HG02840 (cell line): ENCODE data around the gene ATOH8.

Source experiments
- ATAC-seq: cut with Tn5 transposase; IDR thresholded peaks from one replicate; pipeline ENCODE4 v1.9.1; 2021; ENCODE audit warnings: mild to moderate bottlenecking, moderate library complexity, moderate number of reproducible peaks; ENCODE audit not compliant: unreplicated experiment, low FRiP score

ATOH8 gene

GRCh38 chr2:85750587-85751575 lies 2.9 kb upstream of the ATOH8 start:
- no peak for ATAC-seq

- ATAC-seq: no peak
Observed at GRCh38 chr2:85751627-85752026, 2.2 kb upstream of the ATOH8 start.

GRCh38 chr2:85753035-85753524 lies 711 bp upstream of the ATOH8 start:
- no peak for ATAC-seq

DNA sequence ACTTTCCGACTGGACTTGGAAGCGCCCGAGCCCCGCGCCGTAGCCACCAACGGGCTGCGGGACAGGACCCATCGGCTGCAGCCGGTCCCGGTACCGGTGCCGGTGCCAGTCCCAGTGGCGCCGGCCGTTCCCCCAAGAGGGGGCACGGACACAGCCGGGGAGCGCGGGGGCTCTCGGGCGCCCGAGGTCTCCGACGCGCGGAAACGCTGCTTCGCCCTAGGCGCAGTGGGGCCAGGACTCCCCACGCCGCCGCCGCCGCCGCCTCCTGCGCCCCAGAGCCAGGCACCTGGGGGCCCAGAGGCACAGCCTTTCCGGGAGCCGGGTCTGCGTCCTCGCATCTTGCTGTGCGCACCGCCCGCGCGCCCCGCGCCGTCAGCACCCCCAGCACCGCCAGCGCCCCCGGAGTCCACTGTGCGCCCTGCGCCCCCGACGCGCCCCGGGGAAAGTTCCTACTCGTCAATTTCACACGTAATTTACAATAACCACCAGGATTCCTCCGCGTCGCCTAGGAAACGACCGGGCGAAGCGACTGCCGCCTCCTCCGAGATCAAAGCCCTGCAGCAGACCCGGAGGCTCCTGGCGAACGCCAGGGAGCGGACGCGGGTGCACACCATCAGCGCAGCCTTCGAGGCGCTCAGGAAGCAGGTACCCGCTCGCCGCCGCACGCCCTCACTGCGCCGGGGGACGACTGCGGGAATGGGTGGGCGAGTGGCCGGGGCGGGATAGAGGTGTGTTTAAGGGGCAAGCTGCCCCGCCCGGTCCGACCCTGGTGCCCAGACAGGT lies 713 bp downstream of the ATOH8 start:
- no peak for ATAC-seq

DNA sequence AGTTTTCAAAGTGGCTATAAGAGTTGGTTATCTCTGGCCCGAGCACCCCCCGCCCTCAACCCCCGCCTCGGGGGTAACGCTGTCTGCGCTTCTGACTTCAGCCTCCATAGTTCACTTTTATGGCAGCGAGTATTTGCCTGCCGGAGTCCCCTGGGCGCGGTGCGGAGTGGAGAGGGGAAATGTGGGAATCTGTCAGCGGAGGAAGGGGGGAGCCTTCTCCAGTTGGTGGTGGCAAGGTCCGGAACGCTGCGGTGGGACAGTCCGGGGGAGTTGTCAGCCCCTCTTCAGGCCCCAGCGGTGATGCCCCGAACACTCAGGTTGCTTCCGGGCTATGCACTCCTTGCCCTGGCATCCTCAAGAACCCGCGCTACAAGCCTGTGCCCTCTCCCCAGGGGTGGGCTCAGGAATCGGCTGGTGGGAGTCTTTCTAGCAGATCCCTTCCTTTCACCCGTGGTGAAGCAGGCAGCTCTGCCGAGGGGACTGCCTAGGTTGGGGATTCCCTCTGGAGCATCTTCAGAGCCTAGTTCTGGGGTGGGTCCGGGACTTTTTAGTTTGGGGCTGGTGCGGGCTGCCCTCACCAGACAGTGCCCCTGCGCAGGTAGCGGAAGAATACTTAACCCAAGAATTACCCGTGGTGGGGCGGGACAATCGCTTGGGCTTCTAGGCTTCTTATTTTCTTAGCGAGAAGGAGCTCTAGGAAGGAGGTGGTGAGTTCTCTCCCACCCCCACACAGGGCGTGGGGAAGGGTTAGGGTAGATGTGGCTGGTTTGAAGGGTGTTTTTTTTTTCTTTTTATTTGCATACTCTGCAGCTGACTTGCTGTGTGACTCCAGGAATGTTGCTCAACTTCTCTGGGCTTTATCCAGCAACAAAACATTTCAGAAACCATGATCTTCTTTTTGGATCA lies 1.6 kb downstream of the ATOH8 start:
- no peak for ATAC-seq

- ATAC-seq: no peak
Observed at GRCh38 chr2:85756195-85756594, 2.4 kb downstream of the ATOH8 start.

GRCh38 chr2:85756822-85757435 lies 3.1 kb downstream of the ATOH8 start:
- ATAC-seq: no peak

DNA sequence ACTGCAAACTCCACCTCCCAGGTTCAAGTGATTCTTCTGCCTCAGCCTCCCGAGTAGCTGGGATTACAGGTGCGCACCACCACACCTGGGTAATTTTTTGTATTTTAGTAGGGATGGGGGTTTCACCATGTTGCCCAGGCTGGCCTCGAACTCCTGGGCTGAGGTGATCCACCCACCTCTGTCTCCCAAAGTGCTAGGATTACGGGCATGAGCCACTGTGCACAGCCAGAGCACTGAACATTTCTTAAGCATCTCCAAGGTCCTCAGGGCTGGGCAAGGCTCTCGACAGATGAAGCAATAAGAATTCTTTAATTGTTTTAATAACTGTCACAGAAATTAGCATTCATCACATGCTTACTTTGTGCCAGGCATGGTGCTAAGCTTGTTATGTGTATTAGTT lies 4.1 kb downstream of the ATOH8 start:
- ATAC-seq: no peak

DNA sequence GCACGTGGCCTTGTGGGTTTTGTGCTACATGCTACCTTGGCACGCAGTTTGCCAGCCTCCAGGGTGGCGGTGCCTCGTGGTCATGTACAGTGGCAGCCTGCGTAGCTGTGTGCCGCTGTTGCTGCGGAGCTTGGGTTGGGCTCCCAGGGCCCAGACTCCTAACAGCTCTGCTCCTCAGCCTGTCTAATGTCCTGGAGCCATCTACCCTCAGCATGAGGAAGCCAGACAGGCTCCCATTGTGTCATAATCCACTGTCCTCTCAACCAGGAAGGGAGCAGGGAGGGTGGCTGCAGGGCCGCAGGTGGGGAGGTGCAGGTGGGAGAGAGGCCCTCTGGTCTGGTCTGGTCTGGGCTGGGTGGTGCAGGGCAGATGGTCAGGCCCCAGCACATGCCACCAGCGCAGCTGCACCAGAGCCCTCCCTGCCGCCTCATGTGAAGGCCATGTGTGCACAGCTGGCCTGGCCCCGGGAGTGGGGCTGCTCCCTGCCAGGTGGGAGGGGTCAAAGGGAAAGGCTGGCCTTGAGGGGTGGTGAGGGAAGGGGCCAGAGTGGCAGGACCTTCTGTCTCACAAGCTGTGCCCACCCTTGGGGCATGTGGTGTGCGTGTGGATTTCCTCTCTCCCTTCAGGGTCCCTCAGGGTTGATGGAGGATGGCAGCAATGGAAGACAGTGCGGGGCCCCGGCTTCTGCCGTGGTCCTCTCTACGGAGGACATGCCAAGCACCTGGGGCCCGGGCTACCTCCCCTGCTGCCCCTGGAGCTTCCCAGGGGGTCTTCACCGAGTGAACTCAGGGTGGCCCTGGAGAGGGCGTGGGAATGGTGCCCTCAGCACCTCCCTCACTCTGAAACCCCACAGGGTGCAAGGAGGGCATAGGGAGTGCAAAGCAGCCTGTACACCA lies 4.8 kb downstream of the ATOH8 start:
- no peak for ATAC-seq

- ATAC-seq: no peak
Observed at GRCh38 chr2:85759257-85759613, 5.4 kb downstream of the ATOH8 start.

DNA sequence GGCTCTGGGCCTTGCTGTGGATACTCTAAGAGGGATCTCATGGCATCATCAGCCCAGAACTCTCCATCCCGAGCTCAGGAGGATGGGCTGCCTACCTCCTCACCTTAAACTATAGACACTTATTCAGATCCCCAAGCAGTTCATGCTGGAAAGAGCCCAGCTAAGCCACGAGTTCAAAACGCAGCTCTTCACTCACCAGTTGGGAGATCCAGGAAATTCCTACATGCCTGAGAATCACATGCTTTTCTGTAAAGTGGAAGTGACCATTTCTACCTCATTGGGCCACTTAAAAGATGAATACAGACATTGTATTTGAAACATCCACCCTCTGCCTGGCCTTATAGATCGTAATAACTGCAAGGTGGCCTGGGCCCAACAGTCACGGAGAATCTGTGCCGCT lies 6.6 kb downstream of the ATOH8 start:
- no peak for ATAC-seq

DNA sequence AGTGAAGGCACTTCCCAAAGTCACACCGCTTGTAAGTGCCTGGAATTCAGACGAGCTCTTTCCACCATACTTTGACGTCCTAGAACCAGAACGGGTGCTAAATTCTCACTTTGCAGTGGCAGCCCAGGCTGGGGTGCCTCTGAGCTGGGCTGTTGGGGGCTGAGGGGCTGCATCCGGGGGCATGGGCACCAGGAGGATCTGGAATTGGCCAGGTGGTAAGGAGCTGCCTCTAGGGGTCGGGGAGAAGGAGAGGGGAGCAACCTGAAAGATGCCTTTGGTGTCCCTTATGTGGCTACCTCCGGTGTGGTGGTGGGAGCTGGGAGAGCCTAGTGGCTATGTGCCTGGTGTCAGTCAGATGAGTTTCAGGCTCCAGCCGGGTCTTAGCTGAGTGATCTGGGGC lies 7.1 kb downstream of the ATOH8 start:
- no peak for ATAC-seq

GRCh38 chr2:85761512-85761944 lies 7.7 kb downstream of the ATOH8 start:
- no peak for ATAC-seq

- no peak for ATAC-seq
Observed at GRCh38 chr2:85761946-85762345, 8.2 kb downstream of the ATOH8 start.

DNA sequence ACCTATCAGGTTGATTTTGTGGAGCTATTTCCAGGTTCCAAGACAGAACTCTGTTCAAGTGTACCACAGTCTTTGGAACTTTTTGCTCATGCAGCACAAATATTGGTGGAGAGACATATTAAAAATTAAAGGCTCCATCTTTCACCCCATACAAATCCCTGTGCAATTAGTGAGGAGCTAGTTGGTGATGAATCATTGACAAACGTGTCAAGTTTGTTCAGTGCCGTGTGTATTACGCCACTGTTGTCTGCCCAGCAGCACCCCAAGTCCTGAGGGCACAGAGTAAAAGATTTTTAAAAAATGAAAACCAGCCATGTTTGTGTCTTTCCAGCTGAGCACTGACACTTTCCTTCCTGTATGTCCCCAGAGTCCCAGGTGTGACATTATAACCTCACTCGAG lies 9.3 kb downstream of the ATOH8 start:
- no peak for ATAC-seq

DNA sequence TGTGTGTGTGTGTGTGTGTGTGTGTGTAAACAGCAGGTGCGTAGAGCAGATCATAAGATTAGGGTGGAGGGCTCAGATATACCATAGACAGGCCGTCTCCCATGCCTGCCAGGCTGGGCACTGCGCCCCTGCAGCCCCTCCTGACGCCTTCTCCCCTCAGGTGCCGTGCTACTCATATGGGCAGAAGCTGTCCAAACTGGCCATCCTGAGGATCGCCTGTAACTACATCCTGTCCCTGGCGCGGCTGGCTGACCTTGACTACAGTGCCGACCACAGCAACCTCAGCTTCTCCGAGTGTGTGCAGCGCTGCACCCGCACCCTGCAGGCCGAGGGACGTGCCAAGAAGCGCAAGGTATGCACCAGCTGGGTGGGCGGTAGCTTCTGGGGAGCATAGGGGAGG lies 10.0 kb downstream of the ATOH8 start:
- no peak for ATAC-seq

DNA sequence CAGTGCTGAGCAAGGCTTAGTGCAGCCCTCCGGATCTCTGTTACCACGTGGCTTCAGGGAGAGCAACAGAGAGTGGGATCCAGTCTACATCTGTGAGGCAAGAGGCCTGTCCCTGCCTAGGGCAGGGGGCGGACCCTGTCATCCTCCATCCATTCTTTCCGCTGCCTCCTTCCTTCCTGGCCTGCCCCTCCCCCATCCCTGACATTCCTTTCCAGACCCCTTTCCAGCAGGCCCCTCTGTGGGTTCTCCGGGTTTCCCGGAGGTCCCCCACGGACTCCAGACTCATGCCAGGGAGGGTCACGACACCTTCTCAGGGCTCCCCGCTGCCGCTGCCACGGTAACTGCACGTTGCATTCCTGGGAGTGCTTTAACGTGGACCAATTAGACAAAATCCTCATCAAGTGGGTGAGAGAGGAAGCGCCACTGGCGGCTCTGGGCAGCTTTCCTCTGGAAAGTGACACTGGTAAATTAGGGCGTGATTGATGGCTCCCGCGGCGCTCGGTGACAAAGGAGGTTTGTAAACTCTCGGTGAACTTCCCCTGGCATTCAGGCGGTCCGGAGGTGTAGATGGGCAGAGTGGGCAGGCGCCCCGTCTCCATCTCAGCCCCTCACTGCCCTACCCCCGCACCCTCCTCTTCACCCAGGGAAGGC lies 11.4 kb downstream of the ATOH8 start:
- no peak for ATAC-seq

GRCh38 chr2:85766229-85766628 lies 12.4 kb downstream of the ATOH8 start:
- no peak for ATAC-seq
